Vagina (tissue), 2 donors: ENCODE measurements around the gene INTS14.

Experiments used
- POLR2A ChIP-seq, 2 donors: fragments of 450-650 bp; IDR thresholded peaks; one replicate each; pipeline ENCODE4 v1.6.1; 2017; ENCODE audit warnings: antibody characterized with exemption in 2 of 2, mild to moderate bottlenecking in 2 of 2, moderate library complexity in 2 of 2
- POLR2AphosphoS5 ChIP-seq, 2 donors: sonication (generic); formaldehyde crosslinking; IDR thresholded peaks; one replicate each; pipeline ENCODE4 v1.9.0; 2017; ENCODE audit warnings: antibody characterized with exemption in 2 of 2, mild to moderate bottlenecking in 2 of 2, low read depth in 1 of 2; ENCODE audit not compliant: insufficient read depth in 1 of 2
- TF ChIP-seq, protein P1 (sequence below), 3 experiments: fragments of 450-650 bp in 2 of 3; fragments of 200-600 bp in 1 of 3; sonication (generic) in 1 of 3; IDR thresholded peaks; one replicate each; pipeline ENCODE4 v1.5.1; 2017 to 2019; ENCODE audit warnings: antibody characterized with exemption in 3 of 3, mild to moderate bottlenecking in 2 of 3, moderate library complexity in 2 of 3

DNA sequence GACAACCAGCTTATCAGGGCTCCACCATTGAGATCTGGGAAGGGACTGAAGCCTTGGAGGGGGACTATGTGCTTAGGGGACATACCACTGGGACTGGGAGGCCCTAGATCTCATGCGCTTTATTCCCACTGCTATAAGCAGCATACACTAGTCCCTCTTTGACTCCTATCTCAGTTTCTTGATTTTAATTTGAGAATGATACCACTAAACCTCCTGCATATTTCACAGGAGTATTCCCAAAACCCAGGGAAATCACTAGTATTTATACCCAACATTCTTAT lies 40.1 kb upstream of the INTS14 start:
- TF ChIP-seq, protein P1, sequence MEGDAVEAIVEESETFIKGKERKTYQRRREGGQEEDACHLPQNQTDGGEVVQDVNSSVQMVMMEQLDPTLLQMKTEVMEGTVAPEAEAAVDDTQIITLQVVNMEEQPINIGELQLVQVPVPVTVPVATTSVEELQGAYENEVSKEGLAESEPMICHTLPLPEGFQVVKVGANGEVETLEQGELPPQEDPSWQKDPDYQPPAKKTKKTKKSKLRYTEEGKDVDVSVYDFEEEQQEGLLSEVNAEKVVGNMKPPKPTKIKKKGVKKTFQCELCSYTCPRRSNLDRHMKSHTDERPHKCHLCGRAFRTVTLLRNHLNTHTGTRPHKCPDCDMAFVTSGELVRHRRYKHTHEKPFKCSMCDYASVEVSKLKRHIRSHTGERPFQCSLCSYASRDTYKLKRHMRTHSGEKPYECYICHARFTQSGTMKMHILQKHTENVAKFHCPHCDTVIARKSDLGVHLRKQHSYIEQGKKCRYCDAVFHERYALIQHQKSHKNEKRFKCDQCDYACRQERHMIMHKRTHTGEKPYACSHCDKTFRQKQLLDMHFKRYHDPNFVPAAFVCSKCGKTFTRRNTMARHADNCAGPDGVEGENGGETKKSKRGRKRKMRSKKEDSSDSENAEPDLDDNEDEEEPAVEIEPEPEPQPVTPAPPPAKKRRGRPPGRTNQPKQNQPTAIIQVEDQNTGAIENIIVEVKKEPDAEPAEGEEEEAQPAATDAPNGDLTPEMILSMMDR (IDR thresholded peaks at IDR 0.05), result no peak
- TF ChIP-seq POLR2A (IDR thresholded peaks at IDR 0.05) (no peak), POLR2AphosphoS5 (IDR thresholded peaks at IDR 0.05; ENCODE audit: insufficient read depth in 1 of 2, low read depth in 1 of 2) (no peak)
